Glutamatergic neuron (in vitro differentiated cells): ENCODE data around the gene MYPOP. TPM values are rescaled to one million over a fixed set of nuclear protein-coding genes. Genes with fewer than 3 reads are reported as not detected.

ENCODE experiments used
- DNase-seq: peaks from one replicate; pipeline ENCODE4 v3.0.0; 2022
- H3K27ac Mint-ChIP-seq: one replicate; pipeline ENCODE4 v1.8.0; 2020; ENCODE audit warnings: mild to moderate bottlenecking, mixed read lengths, inconsistent platforms; ENCODE audit not compliant: unreplicated experiment
- H3K27me3 Mint-ChIP-seq: one replicate; pipeline ENCODE4 v1.8.0; 2020; ENCODE audit warnings: mild to moderate bottlenecking, moderate library complexity, mixed read lengths, inconsistent platforms; ENCODE audit not compliant: unreplicated experiment
- H3K36me3 Mint-ChIP-seq: one replicate; pipeline ENCODE4 v1.8.0; 2020; ENCODE audit warnings: mild to moderate bottlenecking, mixed read lengths, inconsistent platforms; ENCODE audit not compliant: unreplicated experiment
- H3K4me1 Mint-ChIP-seq: one replicate; pipeline ENCODE4 v1.8.0; 2020; ENCODE audit warnings: mild to moderate bottlenecking, low read depth, mixed read lengths, inconsistent platforms; ENCODE audit not compliant: unreplicated experiment
- H3K4me3 Mint-ChIP-seq: one replicate; pipeline ENCODE4 v1.8.0; 2020; ENCODE audit warnings: mild to moderate bottlenecking, mixed read lengths, inconsistent platforms; ENCODE audit not compliant: unreplicated experiment
- H3K9me3 Mint-ChIP-seq: one replicate; pipeline ENCODE4 v1.8.0; 2020; ENCODE audit warnings: mild to moderate bottlenecking, moderate library complexity, mixed read lengths, inconsistent platforms; ENCODE audit not compliant: unreplicated experiment
- total RNA-seq: library from RNA; stranded (reverse); fragmentation: NEBNext Ultra II Directional; extraction: Animal tissue kit (Norgen Biotek cat#: 25700); gene quantifications from one replicate; pipeline ENCODE4 v1.2.1, GENCODE V29; 2021; ENCODE audit not compliant: unreplicated experiment
- TF ChIP-seq, protein P1 (sequence below): fragments of 200-600 bp; sonication (generic); IDR thresholded peaks from one replicate; pipeline ENCODE4 v1.5.0; 2021; ENCODE audit not compliant: partially characterized antibody, unreplicated experiment

Gene MYPOP
- total RNA-seq, 1 donor from 2014 or later, result 7.1 TPM

DNA sequence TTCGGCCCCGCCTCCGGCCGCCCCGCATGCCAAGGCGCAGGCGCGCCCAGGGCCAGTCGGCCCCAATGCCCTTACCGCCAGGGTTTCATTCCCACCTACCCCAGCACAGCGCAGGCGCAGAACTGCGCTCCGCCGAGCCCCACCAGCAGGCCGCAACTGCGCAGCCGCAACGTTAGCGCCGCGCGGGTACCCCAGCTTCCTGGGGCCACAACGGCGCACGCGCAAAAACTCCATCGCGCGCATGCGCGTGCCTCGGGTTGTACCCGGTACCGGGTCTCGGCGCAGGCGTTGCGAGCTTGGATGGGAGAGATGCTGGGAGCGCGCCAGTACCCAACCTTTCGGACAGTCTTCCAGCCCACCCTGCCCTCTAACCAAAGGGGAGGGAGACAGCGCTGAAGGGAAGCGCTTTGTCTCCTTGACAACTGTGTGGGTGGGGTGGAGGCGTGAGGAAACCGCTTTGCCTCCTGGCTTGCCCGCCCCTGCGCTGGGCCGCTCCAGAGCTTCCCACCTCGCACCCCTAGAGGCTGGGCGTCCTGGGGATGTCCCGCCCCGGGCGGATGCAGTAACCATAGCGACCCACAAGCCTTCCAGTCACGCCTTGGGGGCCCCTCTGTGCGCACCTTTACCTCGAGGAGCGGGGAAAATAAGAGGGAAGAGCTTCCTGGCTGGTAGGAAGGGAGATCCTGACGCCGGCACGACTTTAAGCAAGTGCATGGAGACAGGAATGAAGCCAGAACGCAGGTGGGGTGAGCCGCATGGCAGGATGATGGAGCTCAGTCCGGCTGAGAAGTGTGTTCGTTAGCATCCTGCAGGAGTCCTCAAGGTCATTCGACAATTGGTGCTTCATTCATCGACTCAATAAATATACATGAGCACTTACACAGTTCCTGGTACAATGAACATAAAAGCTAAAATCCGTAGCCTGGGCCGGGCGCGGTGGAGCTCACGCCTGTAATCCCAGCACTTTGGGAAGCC is 525 bp upstream of the MYPOP start:
- peak; percentile 99 for DNase-seq
- TF ChIP-seq, protein P1, sequence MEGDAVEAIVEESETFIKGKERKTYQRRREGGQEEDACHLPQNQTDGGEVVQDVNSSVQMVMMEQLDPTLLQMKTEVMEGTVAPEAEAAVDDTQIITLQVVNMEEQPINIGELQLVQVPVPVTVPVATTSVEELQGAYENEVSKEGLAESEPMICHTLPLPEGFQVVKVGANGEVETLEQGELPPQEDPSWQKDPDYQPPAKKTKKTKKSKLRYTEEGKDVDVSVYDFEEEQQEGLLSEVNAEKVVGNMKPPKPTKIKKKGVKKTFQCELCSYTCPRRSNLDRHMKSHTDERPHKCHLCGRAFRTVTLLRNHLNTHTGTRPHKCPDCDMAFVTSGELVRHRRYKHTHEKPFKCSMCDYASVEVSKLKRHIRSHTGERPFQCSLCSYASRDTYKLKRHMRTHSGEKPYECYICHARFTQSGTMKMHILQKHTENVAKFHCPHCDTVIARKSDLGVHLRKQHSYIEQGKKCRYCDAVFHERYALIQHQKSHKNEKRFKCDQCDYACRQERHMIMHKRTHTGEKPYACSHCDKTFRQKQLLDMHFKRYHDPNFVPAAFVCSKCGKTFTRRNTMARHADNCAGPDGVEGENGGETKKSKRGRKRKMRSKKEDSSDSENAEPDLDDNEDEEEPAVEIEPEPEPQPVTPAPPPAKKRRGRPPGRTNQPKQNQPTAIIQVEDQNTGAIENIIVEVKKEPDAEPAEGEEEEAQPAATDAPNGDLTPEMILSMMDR, result no peak
- H3K9me3 Mint-ChIP-seq, result peaks cover 13% of the 10 kb centered on the region
- peaks cover 13% of the 10 kb centered on the region for H3K27me3 Mint-ChIP-seq
- H3K4me1 Mint-ChIP-seq, result peaks cover 1% of the 10 kb centered on the region
- peak overlapping the region; percentile 72 for H3K27ac Mint-ChIP-seq
- peak overlapping the region; percentile 82 for H3K4me3 Mint-ChIP-seq
- H3K36me3 Mint-ChIP-seq, result peaks cover 10% of the 10 kb centered on the region

DNA sequence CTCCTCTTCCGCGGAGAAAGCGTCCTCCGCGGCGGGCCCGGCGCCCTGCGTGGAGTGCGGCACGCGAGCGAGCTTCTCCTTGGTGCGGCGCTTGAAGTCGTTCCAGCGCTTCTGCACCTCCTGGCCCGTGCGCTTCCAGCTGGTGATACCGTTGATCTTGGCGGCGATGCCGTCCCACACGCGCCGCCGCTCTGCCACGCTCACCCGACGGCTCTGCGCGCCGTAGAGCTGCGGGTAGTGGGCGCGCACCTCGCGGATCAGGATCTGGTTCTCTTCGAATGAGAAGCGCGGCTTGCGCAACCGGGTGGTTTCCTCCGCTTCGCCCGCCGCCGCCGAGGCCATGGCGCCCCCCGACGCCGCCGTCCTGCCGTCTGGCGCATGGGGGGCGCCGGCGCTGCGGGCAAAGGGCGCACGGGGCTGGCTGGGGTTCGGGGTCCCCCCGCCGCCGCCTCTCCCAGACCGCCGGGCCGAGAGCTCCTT is 941 bp downstream of the MYPOP start:
- peaks cover 10% of the 10 kb centered on the region for H3K36me3 Mint-ChIP-seq
- H3K27ac Mint-ChIP-seq, result no peak overlapping the region
- peak; percentile 43 for DNase-seq

DNA sequence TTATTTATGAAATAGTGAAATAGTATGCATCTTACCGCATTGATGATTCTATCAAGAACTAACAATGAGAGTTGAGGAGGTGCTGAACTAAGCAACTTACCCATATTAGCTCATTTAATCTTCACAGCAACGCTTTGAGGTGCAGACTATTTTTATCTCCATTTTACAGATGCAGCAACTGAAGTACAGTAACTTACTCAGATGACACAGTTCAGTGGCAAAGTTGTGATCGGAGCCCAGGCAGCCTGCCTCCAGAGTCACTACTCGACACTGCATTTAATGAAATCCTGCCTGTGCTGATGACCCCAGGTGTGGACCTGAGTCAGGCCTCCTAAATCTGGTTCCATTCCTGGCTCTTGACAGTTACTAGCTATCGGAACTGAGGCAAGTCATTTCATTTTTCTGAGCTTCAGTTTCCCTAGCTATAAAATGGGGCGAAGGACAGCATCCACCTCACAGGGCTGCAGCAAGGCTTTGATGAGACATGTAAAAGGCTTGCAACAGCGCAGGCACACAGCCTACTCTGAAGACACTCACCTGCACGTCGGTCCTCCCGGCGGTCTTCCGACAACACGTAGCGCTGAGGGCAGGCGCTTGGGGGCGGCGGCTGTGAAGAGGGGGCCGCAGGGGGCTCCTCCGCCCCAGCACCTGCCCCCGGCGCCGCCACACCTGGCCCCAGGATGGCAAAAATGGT is 1.5 kb downstream of the MYPOP start:
- TF ChIP-seq, protein P1, result no peak
- Mint-ChIP-seq H3K27me3 (peaks cover 13% of the 10 kb centered on the region), H3K27ac (no peak overlapping the region), H3K9me3 (peaks cover 10% of the 10 kb centered on the region), H3K4me1 (peaks cover 1% of the 10 kb centered on the region), H3K4me3 (peak overlapping the region; percentile 52), H3K36me3 (peaks cover 10% of the 10 kb centered on the region)
- no peak for DNase-seq

More for the DNA sequence above, 941 bp downstream of the MYPOP start:
- TF ChIP-seq, protein P1, result no peak
- Mint-ChIP-seq H3K9me3 (peaks cover 11% of the 10 kb centered on the region), H3K4me1 (peaks cover 1% of the 10 kb centered on the region), H3K4me3 (no peak overlapping the region), H3K27me3 (peaks cover 13% of the 10 kb centered on the region)

DNA sequence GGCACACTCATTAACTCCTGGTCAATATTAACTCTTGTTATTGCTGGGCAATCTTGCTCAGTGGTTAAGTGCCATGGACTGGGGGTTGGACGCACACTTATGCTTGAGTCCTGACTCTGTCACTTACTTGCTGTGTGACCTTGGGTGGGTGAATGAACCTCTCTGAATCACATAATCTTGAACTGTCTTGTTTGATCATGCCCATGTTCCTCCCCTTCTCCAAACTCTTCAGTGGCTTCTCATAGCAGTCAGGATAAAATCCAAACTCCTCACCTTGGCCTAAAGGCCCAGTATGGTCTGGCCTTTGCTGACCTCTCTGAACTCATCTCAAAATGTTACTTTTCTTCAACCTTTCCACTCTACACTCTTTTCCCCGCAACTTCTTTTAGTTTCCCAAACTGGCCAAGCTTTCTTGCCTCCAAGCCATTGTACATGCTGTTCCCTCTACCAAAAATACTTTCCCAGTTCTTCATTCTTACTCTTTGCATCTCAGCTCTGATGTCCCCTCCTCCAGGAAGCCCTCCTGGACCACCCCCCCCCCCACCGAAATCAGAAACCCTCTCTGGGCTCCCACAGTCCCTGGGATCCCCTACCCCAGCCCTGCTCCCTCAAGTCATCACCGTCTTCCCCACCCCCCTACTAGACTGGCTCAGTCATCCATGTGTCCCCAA is 2.4 kb downstream of the MYPOP start:
- peaks cover 1% of the 10 kb centered on the region for H3K4me1 Mint-ChIP-seq
- no peak for DNase-seq
- TF ChIP-seq, protein P1, result no peak
- peak overlapping the region; percentile 52 for H3K4me3 Mint-ChIP-seq
- H3K27ac Mint-ChIP-seq, result no peak overlapping the region
- peaks cover 13% of the 10 kb centered on the region for H3K27me3 Mint-ChIP-seq
- peaks cover 12% of the 10 kb centered on the region for H3K9me3 Mint-ChIP-seq
- H3K36me3 Mint-ChIP-seq, result peaks cover 10% of the 10 kb centered on the region
